ENCODE measurements around the gene KRT80.
A peak's percentile ranks its signal among the peaks of the same experiment; 100 is the strongest.

Gene KRT80

GRCh38 chr12:52228366-52228765 is 36.6 kb upstream of the KRT80 start:
- no peak for DNase-seq

- DNase-seq: no peak
Measured at GRCh38 chr12:52227606-52228166, 35.9 kb upstream of the KRT80 start.

- DNase-seq: no peak
Measured at GRCh38 chr12:52226446-52226845, 34.6 kb upstream of the KRT80 start.

- DNase-seq: no peak
Measured at GRCh38 chr12:52225752-52226151, 33.9 kb upstream of the KRT80 start.

GRCh38 chr12:52224151-52224550 is 32.3 kb upstream of the KRT80 start:
- DNase-seq: no peak

- no peak for DNase-seq
Measured at GRCh38 chr12:52223406-52224039, 31.7 kb upstream of the KRT80 start.

GRCh38 chr12:52222692-52223091 is 30.9 kb upstream of the KRT80 start:
- DNase-seq: no peak

GRCh38 chr12:52221912-52222457 is 30.2 kb upstream of the KRT80 start:
- peak; percentile 30 for DNase-seq

- no peak for DNase-seq
Measured at GRCh38 chr12:52221070-52221781, 29.4 kb upstream of the KRT80 start.

GRCh38 chr12:52220477-52220876 is 28.7 kb upstream of the KRT80 start:
- DNase-seq: no peak

GRCh38 chr12:52218001-52218400 is 26.2 kb upstream of the KRT80 start:
- no peak for DNase-seq

GRCh38 chr12:52217223-52217622 is 25.4 kb upstream of the KRT80 start:
- no peak for DNase-seq

GRCh38 chr12:52216807-52217206 is 25.0 kb upstream of the KRT80 start:
- no peak for DNase-seq

- no peak for DNase-seq
Measured at GRCh38 chr12:52216100-52216499, 24.3 kb upstream of the KRT80 start.

GRCh38 chr12:52215587-52216031 is 23.8 kb upstream of the KRT80 start:
- no peak for DNase-seq

- no peak for DNase-seq
Measured at GRCh38 chr12:52214421-52214802, 22.6 kb upstream of the KRT80 start.

GRCh38 chr12:52213564-52214420 is 22.0 kb upstream of the KRT80 start:
- DNase-seq: peak; percentile 47

- DNase-seq: no peak
Measured at GRCh38 chr12:52212701-52213563, 21.1 kb upstream of the KRT80 start.

- DNase-seq: no peak
Measured at GRCh38 chr12:52211716-52212585, 20.1 kb upstream of the KRT80 start.

GRCh38 chr12:52210925-52211650 is 19.3 kb upstream of the KRT80 start:
- no peak for DNase-seq

All from activated CD8-positive, alpha-beta memory T cell treated with anti-CD3 and anti-CD28 coated beads, Interleukin-2, amount 50 U/mL, for 4 hours (primary cell).